GM12892 (cell line): ENCODE measurements around the gene EHD2.
A peak's percentile ranks its signal among the peaks of the same experiment; 100 is the strongest.
"Not testable (repeated sequence)": the region's sequence is repeated elsewhere in the genome, so short reads cannot be mapped to it uniquely, and the experiment has no call there.

ENCODE experiments used
- DNase-seq: peaks from one replicate; pipeline ENCODE4 v3.0.0; 2011; ENCODE audit not compliant: insufficient read length
- FAIRE-seq: peaks from 2 replicates; lab custom pipeline; 2011; peaks lifted over from hg19 to GRCh38; lab: Jason Lieb, UNC
- POLR2A ChIP-seq: IDR thresholded peaks from 2 replicates; pipeline ENCODE4 v1.6.1; 2011; ENCODE audit warnings: low read depth, low read length, control low read depth
- POLR2AphosphoS5 ChIP-seq: IDR thresholded peaks from 2 replicates; pipeline ENCODE4 v1.6.1; 2011; ENCODE audit warnings: low read depth, low read length, control low read depth
- TAF1 ChIP-seq: IDR thresholded peaks from 2 replicates; pipeline ENCODE4 v1.6.1; 2011; ENCODE audit warnings: low read depth, mild to moderate bottlenecking, control low read depth, low read length, borderline replicate concordance

Gene EHD2

DNA sequence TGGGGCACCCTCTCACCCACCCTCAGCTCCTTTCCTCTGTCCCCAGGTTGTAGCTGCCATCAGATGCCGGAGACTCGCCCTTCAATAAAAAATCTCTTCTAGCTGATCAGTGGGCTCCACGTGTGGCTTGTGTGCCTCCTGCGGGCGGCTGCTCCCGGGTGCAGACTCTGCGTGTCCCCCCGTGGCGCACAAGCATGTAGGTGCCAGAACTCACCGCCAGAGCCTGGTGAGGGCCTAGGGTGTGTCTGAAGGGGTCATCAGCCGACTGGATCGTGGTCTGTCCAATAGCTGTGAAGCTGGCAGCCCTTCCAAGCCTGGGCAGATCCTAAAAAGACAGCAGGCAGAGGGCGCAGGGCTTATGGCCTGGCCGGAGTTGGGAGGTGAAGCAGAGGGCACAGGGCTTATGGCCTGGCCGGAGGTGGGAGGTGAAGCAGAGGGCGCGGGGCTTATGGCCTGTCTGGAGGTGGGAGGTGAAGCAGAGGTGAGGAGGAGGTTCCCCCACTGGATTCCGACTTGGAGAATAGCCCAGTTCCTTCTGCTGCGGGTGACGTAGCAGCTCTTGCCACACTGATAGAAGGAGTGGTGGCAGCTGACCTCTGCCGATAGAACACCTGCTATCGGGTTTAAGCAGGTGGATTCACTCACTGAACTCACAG, 43.9 kb downstream of the EHD2 start:
- TF ChIP-seq POLR2AphosphoS5 (0 out of 2 replicates have a peak, but pooled peaks have one; percentile 15), POLR2A (no peak; the same call in 1 of the 2 replicates)
- FAIRE-seq (no peak), DNase-seq (no peak)

DNA sequence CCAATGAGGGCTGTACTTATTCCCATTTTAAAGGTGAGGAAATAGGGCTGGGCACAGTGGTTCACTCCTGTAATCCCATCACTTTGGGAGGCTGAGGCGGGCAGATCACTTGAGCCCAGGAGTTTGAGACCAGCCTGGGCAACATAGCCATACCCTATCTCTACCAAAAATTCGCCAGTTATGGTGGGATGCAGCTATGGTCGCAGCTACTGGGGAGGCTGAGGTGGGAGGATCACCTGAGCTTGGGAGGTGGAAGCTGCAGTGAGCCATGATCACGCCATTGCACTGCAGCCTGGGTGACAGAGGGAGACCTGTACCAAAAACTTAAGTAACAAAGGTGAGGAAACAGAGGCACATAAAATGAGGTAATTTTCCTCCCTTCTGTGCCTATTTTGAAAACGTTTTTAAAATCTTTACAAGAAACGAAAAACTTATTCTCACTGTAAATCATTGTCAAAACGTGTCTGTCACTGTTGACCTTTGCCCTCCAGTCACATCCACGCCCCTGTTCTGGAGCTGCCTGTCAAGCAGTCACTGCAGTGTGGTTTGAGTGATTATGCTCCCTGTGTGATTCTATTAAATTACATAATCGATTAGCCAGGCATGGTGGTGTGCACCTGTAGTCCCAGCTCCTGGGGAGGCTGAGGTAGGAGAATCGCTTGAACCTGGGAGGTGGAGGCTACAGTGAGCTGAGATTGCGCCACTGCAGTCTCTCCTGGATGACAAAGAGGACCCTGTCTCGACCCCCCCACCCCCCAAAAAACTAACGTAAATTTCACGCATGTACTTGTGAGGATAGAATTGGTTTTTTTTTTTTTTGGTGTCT, 44.6 kb downstream of the EHD2 start:
- DNase-seq (no peak), FAIRE-seq (no peak)
- TF ChIP-seq TAF1, result no peak
- peak; percentile 55; the same call in 1 of the 2 replicates for TF ChIP-seq POLR2AphosphoS5

GRCh38 chr19:47758443-47758804, 45.2 kb downstream of the EHD2 start:
- TF ChIP-seq POLR2AphosphoS5 (no peak), POLR2A (no peak), TAF1 (no peak)
- FAIRE-seq, result no peak
- no peak for DNase-seq

DNA sequence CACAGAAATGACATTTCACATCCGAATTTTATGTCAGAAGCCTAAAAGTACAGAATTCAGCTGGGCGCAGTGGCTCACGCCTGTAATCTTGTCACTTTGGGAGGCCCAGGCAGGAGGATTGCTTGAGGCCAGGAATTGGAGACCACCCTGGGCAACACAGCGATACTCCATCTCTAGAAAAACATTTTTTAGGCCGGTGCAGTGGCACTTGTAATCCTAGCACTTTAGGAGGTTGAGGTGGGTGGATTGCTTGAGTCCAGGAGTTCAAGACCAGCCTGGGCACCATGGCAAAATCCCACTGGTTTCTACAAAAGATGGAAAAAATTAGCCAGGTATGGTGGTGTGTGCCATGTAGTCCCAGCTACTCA, 47.4 kb downstream of the EHD2 start:
- TF ChIP-seq TAF1 (no peak), POLR2A (peak; percentile 47; the same call in 1 of the 2 replicates), POLR2AphosphoS5 (peak; percentile 57; the same call in 1 of the 2 replicates)
- FAIRE-seq, result no peak
- DNase-seq, result no peak

- no peak for DNase-seq
- TF ChIP-seq TAF1 (no peak), POLR2AphosphoS5 (no peak), POLR2A (no peak)
- FAIRE-seq, result no peak
Measured at GRCh38 chr19:47761566-47761965, 48.3 kb downstream of the EHD2 start.

DNA sequence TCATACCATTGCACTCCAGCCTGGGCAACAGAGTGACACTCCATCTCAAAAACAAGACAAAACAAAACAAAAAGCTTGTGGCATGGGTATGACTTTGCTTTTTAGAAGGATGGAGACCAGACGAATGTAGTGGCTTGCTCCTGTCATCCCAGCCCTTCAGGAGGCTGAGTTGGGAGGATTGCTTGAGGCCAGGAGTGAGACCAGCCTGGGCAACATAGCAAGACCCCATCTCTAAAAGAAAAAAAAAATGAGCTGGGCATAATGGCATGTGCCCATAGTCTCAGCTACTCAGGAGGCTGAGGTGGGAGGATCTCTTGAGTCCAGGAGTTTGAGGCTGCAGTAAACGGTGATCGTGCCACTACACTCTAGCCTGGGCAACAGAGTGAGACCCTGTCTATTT, 48.9 kb downstream of the EHD2 start:
- DNase-seq, result no peak
- no peak for FAIRE-seq
- no peak for TF ChIP-seq TAF1
- TF ChIP-seq POLR2AphosphoS5, result no peak
- no peak for TF ChIP-seq POLR2A

GRCh38 chr19:47762615-47763308, 49.5 kb downstream of the EHD2 start:
- TF ChIP-seq POLR2AphosphoS5, result no peak
- DNase-seq, result no peak
- FAIRE-seq, result no peak

- not testable (repeated sequence) for DNase-seq, FAIRE-seq
Measured at GRCh38 chr19:47764705-47765104, 51.5 kb downstream of the EHD2 start.

DNA sequence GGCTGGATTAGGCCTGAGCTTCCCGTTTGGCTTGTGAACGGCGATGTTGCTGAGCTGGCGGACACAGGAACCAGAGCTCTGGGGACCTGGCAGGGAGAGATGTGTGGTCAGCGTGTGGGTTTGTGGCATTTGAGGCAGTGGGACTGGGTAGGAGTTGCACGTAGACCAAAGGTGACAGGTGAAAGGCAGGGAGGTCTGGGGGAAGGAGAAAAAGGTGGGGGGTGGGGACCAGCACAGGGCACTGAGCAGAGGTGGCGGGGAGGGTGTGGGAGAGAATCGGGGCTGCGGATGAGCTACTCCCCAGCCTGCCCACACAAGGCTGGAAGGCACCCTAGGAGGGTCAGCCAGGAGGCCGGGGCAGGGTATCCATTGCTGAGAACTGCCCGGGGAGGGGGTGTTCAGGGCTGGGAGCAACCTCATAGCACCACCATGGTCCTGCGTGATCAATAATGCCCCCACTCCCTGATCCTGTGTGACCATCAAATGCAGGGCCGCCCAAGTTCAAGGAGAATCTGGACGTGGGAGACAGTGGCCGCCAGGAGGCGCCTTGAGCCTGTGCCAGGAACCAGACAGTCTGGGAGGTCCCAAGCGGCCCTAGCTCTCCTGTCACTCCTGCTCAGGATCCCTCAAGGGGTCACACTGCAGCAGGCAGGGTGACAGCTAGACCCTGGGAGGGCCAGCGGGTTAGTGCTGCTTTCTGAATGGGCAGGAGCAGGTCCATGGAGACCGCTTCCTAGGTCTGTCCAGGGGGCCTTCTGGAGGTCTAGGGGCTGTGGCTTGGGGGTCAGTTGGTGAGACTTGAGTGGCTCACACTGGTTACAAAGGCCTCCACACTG, 52.5 kb downstream of the EHD2 start:
- DNase-seq (no peak), FAIRE-seq (no peak)
- TF ChIP-seq POLR2A (no peak), POLR2AphosphoS5 (no peak), TAF1 (no peak)

- DNase-seq (no peak), FAIRE-seq (no peak)
- TF ChIP-seq POLR2AphosphoS5 (no peak), POLR2A (no peak)
Measured at GRCh38 chr19:47766359-47766620, 53.1 kb downstream of the EHD2 start.

DNA sequence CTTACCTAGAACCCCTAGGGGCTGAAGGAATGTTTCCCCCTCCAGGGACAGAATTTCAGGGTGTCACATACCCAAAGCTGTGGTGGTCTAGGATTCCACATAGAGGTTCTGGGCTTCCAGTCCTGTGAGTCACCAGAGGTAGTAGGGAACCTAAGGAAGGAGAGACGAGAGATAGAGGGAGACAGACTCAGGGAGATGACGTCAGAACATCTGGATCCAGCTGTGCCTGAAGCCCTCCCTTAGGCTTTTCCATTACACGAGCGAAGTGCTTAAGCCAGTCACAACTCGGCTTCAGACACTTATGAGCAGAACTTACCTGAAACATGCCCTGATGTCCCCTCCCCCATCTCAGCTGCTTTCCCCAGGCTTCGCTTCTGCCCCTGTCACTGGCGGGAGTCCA, 53.4 kb downstream of the EHD2 start:
- FAIRE-seq (no peak), DNase-seq (no peak)
- TF ChIP-seq TAF1, result no peak
- no peak for TF ChIP-seq POLR2A
- no peak for TF ChIP-seq POLR2AphosphoS5

- DNase-seq (no peak), FAIRE-seq (no peak)
- TF ChIP-seq TAF1, result no peak
- TF ChIP-seq POLR2AphosphoS5, result no peak
- no peak for TF ChIP-seq POLR2A
Measured at GRCh38 chr19:47767349-47767748, 54.1 kb downstream of the EHD2 start.
